Karpas-422 (cell line): ENCODE data around the gene HDAC3. TPM values are rescaled to one million over a fixed set of nuclear protein-coding genes. Genes with fewer than 3 reads are reported as not detected.
A peak's percentile ranks its signal among the peaks of the same experiment; 100 is the strongest.

Experiments
- DNase-seq: peaks from one replicate; pipeline ENCODE4 v3.0.0-alpha.2; 2015
- H2AFZ ChIP-seq: fragments of 200-600 bp; sonication (generic); 2 replicates; pipeline ENCODE4 v1.6.1; 2014; ENCODE audit warnings: antibody characterized with exemption, low read length, mixed read lengths
- H3K27ac ChIP-seq: fragments of 200-600 bp; sonication (generic); 2 replicates; pipeline ENCODE4 v1.5.1; 2014; ENCODE audit warnings: mild to moderate bottlenecking, low read length, moderate library complexity
- H3K27me3 ChIP-seq: fragments of 200-600 bp; sonication (generic); 2 replicates; pipeline ENCODE4 v1.6.1; 2014; ENCODE audit warnings: low read length, mixed read lengths
- H3K36me3 ChIP-seq: fragments of 200-600 bp; sonication (generic); 2 replicates; pipeline ENCODE4 v1.6.1; 2014; ENCODE audit warnings: low read length, mixed read lengths; ENCODE audit not compliant: insufficient read depth
- H3K4me1 ChIP-seq: fragments of 200-600 bp; sonication (generic); 2 replicates; pipeline ENCODE4 v1.6.1; 2014; ENCODE audit warnings: mild to moderate bottlenecking, low read length, mixed read lengths
- H3K4me2 ChIP-seq: fragments of 200-600 bp; sonication (generic); 2 replicates; pipeline ENCODE4 v1.6.1; 2014; ENCODE audit warnings: low read length, low read depth, mild to moderate bottlenecking; ENCODE audit not compliant: poor library complexity, severe bottlenecking
- H3K4me3 ChIP-seq: fragments of 200-600 bp; sonication (generic); 2 replicates; pipeline ENCODE4 v1.5.1; 2014; ENCODE audit warnings: mild to moderate bottlenecking, antibody characterized with exemption, low read length, mixed read lengths
- H3K79me2 ChIP-seq: fragments of 200-600 bp; sonication (generic); 2 replicates; pipeline ENCODE4 v1.6.1; 2014; ENCODE audit warnings: mild to moderate bottlenecking, low read length, mixed read lengths
- H3K9ac ChIP-seq: fragments of 200-600 bp; sonication (generic); 2 replicates; pipeline ENCODE4 v1.6.0; 2014; ENCODE audit warnings: low read length
- H3K9me2 ChIP-seq: fragments of 200-600 bp; sonication (generic), shearing (Covaris generic); replicated peaks from 2 replicates; pipeline ENCODE4 v1.6.0; 2014; ENCODE audit warnings: mild to moderate bottlenecking, low read length, moderate library complexity; ENCODE audit not compliant: insufficient read depth
- H3K9me3 ChIP-seq: fragments of 300-700, 200-600 bp; sonication (generic); 2 replicates; pipeline ENCODE4 v1.6.1; 2014; ENCODE audit warnings: low read length, mixed read lengths
- H4K20me1 ChIP-seq: fragments of 200-600 bp; sonication (generic); 2 replicates; pipeline ENCODE4 v1.6.1; 2014; ENCODE audit warnings: mild to moderate bottlenecking, antibody characterized with exemption, low read length, low read depth; ENCODE audit not compliant: insufficient read depth
- total RNA-seq: library from RNA; depleted of rRNA; stranded (reverse); fragments of >200 nt; shearing (Covaris generic); gene quantifications from 2 replicates; pipeline ENCODE4 v1.2.3, GENCODE V29; 2014; ENCODE audit warnings: low replicate concordance

HDAC3 gene
- total RNA-seq, 1 experiment from 2014 or later = 128 TPM

DNA sequence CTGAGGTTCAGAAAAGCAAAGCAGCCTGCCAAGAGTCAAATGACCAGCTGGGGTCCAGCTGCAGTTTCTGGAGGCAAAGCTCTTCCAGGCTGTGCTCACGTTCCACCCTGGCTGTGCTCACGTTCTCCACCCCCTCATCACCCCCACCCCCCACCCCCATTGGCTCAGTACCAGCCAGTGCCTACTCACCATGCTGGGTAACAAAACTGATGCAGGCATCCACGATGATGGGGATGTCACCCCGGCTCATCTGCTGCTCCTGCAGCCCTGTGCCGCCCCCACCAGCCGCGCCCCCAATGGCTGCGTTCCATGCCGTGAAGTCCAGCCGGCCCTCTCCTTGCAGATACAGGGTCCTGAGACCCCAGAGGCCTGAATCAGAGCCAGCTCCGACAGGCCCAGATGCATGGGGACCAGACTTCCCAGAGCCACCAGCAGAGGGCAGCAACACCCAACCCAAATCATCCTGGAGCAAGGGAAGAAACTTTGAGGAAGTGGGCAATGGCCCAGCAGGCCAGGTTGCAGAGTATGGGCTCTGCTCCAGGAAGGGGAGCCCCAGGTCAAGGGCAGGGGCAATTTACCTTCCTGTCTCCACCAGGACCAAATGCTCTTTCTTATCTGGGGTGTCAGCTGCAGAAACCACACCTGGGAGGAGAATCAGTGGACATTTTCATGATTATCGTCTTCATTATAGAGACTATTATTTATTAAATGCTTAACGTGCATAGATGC, 28.2 kb upstream of the HDAC3 start:
- Histone ChIP-seq H3K9me3 (no peaks in the 10 kb centered on the region), H3K4me1 (peaks cover 4% of the 10 kb centered on the region), H3K9ac (no peak overlapping the region), H4K20me1 (no peaks in the 10 kb centered on the region), H3K79me2 (no peaks in the 10 kb centered on the region), H3K4me3 (no peak overlapping the region), H2AFZ (peak overlapping the region; percentile 72), H3K9me2 (no peaks in the 10 kb centered on the region), H3K36me3 (no peaks in the 10 kb centered on the region), H3K27ac (no peak overlapping the region), H3K4me2 (no peak overlapping the region), H3K27me3 (no peaks in the 10 kb centered on the region)
- DNase-seq = peak; percentile 94

DNA sequence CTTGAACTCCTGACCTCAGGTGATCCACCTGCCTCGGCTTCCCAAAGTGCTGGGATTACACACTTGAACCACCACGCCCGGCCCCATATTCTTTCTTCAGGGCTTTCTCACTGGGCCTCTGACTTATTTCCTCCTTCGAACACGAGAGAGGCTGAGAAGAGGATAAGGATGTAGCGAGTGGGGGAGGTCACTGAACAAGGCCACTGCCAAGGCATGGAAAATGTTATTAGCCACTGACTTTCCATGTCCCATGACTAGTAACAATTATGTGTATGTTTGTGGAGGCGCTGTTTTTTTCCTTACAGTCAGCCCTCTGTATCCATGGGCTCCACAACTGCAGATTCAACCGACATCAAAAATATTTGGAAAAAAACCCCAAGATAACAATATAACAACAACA, 26.9 kb upstream of the HDAC3 start:
- Histone ChIP-seq H3K9me2 (no peaks in the 10 kb centered on the region), H3K4me1 (peaks cover 4% of the 10 kb centered on the region), H4K20me1 (no peaks in the 10 kb centered on the region), H3K79me2 (no peaks in the 10 kb centered on the region), H2AFZ (no peak overlapping the region), H3K9me3 (no peaks in the 10 kb centered on the region), H3K27me3 (no peaks in the 10 kb centered on the region), H3K4me3 (no peak overlapping the region), H3K27ac (no peak overlapping the region), H3K9ac (no peak overlapping the region), H3K4me2 (no peak overlapping the region), H3K36me3 (no peaks in the 10 kb centered on the region)
- no peak for DNase-seq

DNA sequence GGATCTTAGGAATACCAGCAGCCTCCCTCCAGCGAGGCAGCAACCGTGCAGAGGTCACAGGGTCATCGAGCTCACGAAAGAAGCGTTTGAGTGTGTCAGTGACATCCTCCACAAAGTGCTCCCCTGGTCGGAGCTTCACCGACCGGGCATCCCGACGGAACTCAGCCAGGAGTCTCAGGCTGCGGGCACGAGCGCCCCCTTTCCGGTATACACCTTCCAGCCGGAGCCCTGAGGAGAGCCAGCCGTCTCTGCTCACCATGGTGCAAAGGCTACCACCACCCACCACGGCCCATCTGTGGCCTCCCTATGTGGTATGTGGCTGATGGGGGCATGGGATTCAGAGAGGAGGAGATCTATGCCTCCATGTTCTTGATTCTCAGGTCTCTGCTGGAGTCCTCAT, 25.4 kb upstream of the HDAC3 start:
- Histone ChIP-seq H3K9ac (no peak overlapping the region), H3K79me2 (no peaks in the 10 kb centered on the region), H3K36me3 (no peaks in the 10 kb centered on the region), H3K4me1 (peaks cover 4% of the 10 kb centered on the region), H3K27ac (no peak overlapping the region), H3K9me3 (no peaks in the 10 kb centered on the region), H3K4me2 (no peak overlapping the region), H3K4me3 (no peak overlapping the region), H3K9me2 (no peaks in the 10 kb centered on the region), H3K27me3 (no peaks in the 10 kb centered on the region), H2AFZ (no peak overlapping the region), H4K20me1 (no peaks in the 10 kb centered on the region)
- DNase-seq = peak; percentile 57

DNA sequence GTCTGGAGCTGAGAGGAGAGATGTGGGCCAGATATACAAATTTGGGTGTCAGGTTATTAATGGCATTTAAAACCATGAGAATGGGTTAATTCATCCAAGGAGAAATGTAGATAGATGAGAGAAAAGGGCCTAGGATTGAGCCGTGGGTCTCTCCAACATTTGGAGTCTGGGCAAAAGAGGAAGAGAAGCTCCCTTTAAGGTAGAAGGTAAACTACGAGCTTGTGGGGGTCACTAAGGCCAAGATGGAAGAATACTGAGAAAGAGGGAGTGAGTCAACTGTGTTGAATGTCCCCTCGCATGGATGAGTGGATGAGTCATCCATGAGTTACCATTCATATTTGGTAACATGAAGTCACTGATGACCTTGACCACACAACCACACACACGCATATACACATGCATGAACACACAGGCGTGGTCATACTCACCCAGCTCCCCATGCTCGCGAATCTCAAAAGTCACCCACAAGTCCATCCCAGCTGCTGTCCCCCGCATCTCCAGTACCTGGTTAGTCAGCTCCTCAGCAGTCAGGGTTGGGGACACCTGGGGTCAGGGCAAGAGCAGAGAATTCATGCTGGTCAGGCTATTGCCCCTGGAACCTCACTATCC, 21.4 kb upstream of the HDAC3 start:
- no peaks in the 10 kb centered on the region for H3K36me3 ChIP-seq
- no peaks in the 10 kb centered on the region for H3K9me2 ChIP-seq
- H3K9me3 ChIP-seq = no peaks in the 10 kb centered on the region
- no peak overlapping the region for H3K4me3 ChIP-seq
- DNase-seq = no peak
- no peaks in the 10 kb centered on the region for H4K20me1 ChIP-seq
- H3K79me2 ChIP-seq = no peaks in the 10 kb centered on the region
- no peaks in the 10 kb centered on the region for H3K4me1 ChIP-seq
- H3K27ac ChIP-seq = no peak overlapping the region
- H3K27me3 ChIP-seq = no peaks in the 10 kb centered on the region
- H2AFZ ChIP-seq = no peak overlapping the region
- H3K9ac ChIP-seq = no peak overlapping the region
- H3K4me2 ChIP-seq = no peak overlapping the region

DNA sequence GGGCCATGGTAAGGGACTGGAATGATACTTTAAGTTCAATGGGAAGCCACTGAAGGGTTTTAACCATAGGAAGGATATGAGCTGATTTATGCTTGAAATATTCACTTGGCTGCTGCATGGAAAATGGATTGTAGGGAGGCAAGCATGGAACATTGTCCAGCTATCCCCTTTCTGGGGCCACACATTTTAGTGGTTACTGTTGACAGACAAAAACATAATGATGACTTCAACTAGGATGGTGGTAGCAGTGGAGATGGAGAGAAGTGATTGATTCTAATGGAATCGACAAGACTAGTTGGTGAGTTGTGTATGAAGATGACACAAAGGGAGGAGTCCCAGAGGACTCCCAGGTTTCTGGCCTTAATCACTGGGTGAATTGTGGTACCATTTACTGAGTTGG, 20.8 kb upstream of the HDAC3 start:
- H3K79me2 ChIP-seq = no peaks in the 10 kb centered on the region
- H3K4me2 ChIP-seq = no peak overlapping the region
- H3K4me3 ChIP-seq = no peak overlapping the region
- H3K9me3 ChIP-seq = no peaks in the 10 kb centered on the region
- H3K4me1 ChIP-seq = no peaks in the 10 kb centered on the region
- H2AFZ ChIP-seq = no peak overlapping the region
- H4K20me1 ChIP-seq = no peaks in the 10 kb centered on the region
- no peaks in the 10 kb centered on the region for H3K36me3 ChIP-seq
- H3K9ac ChIP-seq = no peak overlapping the region
- DNase-seq = no peak
- no peak overlapping the region for H3K27ac ChIP-seq
- H3K9me2 ChIP-seq = no peaks in the 10 kb centered on the region
- no peaks in the 10 kb centered on the region for H3K27me3 ChIP-seq

DNA sequence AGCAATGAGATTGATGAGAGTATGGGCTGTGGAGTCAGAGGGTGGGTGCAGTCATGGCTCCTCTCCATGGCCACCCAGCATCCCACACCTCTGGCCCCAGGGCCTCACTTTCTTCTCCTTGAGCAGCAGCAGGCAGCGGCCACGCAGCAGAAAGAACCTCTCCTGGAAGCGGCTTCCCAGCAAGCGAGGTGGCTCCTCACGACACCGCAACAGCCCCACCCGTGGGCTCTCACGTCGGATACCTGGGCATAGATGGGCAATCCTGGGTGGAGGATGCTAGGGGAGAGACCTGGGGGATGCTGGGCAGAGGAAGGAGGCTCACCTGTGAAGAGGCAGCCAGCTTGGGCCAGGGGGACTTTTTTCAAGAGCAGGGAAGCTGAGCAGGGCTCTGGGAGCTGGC, 19.7 kb upstream of the HDAC3 start:
- H3K4me3 ChIP-seq = no peak overlapping the region
- H3K27ac ChIP-seq = no peak overlapping the region
- H3K9me3 ChIP-seq = no peaks in the 10 kb centered on the region
- H3K27me3 ChIP-seq = no peaks in the 10 kb centered on the region
- no peak overlapping the region for H2AFZ ChIP-seq
- H3K36me3 ChIP-seq = no peaks in the 10 kb centered on the region
- H3K4me2 ChIP-seq = no peak overlapping the region
- no peak overlapping the region for H3K9ac ChIP-seq
- no peak for DNase-seq
- no peaks in the 10 kb centered on the region for H3K9me2 ChIP-seq
- H3K79me2 ChIP-seq = no peaks in the 10 kb centered on the region
- H4K20me1 ChIP-seq = no peaks in the 10 kb centered on the region
- H3K4me1 ChIP-seq = peaks cover 4% of the 10 kb centered on the region

DNA sequence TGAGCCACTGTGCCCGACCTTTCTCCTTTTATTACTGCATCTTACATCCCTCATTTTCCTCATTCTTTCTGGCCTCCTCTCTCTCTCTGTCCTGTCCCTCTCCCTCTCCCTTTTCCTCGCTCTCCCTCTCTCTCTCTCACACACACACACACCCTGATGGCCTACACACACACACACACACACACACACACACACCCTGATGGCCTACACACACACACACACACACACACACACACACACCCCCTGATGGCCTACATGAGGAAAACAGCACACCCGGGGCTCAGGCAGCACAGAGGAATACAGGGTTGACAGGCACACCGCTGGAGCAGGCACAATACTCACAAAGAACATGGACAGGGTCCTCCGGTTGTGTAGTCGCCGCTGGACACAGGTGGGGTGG, 18.4 kb upstream of the HDAC3 start:
- Histone ChIP-seq H2AFZ (no peak overlapping the region), H3K27ac (no peak overlapping the region), H3K36me3 (no peaks in the 10 kb centered on the region), H3K27me3 (no peaks in the 10 kb centered on the region), H3K79me2 (no peaks in the 10 kb centered on the region), H3K4me2 (no peak overlapping the region), H4K20me1 (no peaks in the 10 kb centered on the region), H3K9me3 (no peaks in the 10 kb centered on the region), H3K9me2 (no peaks in the 10 kb centered on the region), H3K9ac (no peak overlapping the region), H3K4me3 (no peak overlapping the region), H3K4me1 (peaks cover 5% of the 10 kb centered on the region)
- DNase-seq = no peak

DNA sequence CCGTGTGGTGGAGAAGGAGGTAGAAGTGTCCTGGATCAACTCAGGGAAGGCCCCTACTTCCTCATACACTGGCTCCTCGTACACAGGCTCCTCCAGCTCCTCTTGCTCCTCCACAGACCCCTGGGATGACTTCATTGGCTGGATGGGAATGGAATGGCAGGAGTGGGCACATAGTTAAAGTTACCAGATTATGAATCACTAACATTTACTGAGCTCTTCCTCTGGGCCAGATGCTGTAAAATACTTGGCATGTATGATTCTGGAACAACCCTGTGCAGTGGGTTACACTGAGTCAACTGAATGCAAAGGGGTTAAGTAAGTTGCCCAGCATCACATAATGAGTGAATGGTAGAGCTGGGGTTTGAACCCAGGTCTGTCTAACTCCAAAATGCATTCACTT, 17.6 kb upstream of the HDAC3 start:
- no peaks in the 10 kb centered on the region for H4K20me1 ChIP-seq
- H3K27ac ChIP-seq = no peak overlapping the region
- H3K27me3 ChIP-seq = no peaks in the 10 kb centered on the region
- no peaks in the 10 kb centered on the region for H3K9me3 ChIP-seq
- DNase-seq = no peak
- no peaks in the 10 kb centered on the region for H3K9me2 ChIP-seq
- no peak overlapping the region for H3K4me3 ChIP-seq
- H3K4me2 ChIP-seq = no peak overlapping the region
- H3K79me2 ChIP-seq = no peaks in the 10 kb centered on the region
- H3K9ac ChIP-seq = no peak overlapping the region
- no peaks in the 10 kb centered on the region for H3K36me3 ChIP-seq
- peaks cover 5% of the 10 kb centered on the region for H3K4me1 ChIP-seq
- no peak overlapping the region for H2AFZ ChIP-seq
